HepG2 (cell line): Measurements from ENCODE around the gene SYS1. TPM values are rescaled to one million over a fixed set of nuclear protein-coding genes. Genes with fewer than 3 reads are reported as not detected.

Experiments
- MED8 ChIP-seq: sonication (generic); formaldehyde crosslinking; IDR thresholded peaks from 2 replicates; pipeline ENCODE4 v1.8.1; 2023; ENCODE audit warnings: mild to moderate bottlenecking, missing genetic modification reagents; ENCODE audit not compliant: insufficient replicate concordance
- NBN ChIP-seq: fragments of 450-650 bp; conservative IDR thresholded peaks from 2 replicates; pipeline ENCODE4 v1.6.1; 2017
- NR2F1 ChIP-seq, 2 experiments: fragments of 450-650 bp in 1 of 2; formaldehyde crosslinking in 1 of 2; IDR thresholded peaks; 2 replicates each; pipeline versions ENCODE4 v1.5.0 to v1.6.1; 2016 to 2020; ENCODE audit warnings: mild to moderate bottlenecking in 1 of 2, missing compliant biosample characterization in 1 of 2, missing genetic modification reagents in 1 of 2, moderate library complexity in 1 of 2
- PHF5A ChIP-seq: IDR thresholded peaks from one replicate; pipeline ENCODE4 v1.6.1; 2018; ENCODE audit warnings: low read depth, missing genetic modification reagents; ENCODE audit not compliant: unreplicated experiment
- REST ChIP-seq, 2 experiments: IDR thresholded peaks; 2 replicates each; pipeline ENCODE4 v1.6.1; 2011 to 2012; ENCODE audit warnings: low read length in 2 of 2, borderline replicate concordance in 1 of 2, low read depth in 1 of 2, mild to moderate bottlenecking in 1 of 2, moderate library complexity in 1 of 2
- SAFB2 ChIP-seq: sonication (generic); formaldehyde crosslinking; IDR thresholded peaks from 2 replicates; pipeline ENCODE4 v1.5.1; 2020; ENCODE audit warnings: missing genetic modification reagents, low read depth, mild to moderate bottlenecking, borderline replicate concordance
- SOX13 ChIP-seq, 3 experiments: fragments of 450-650 bp in 1 of 3; sonication (generic) in 1 of 3; formaldehyde crosslinking in 1 of 3; IDR thresholded peaks in 2 of 3; conservative IDR thresholded peaks in 1 of 3; 2 replicates each; pipeline versions ENCODE4 v1.5.0 to v1.6.1; 2016 to 2020; ENCODE audit warnings: antibody characterized with exemption in 1 of 3, mild to moderate bottlenecking in 1 of 3, missing compliant biosample characterization in 1 of 3, missing genetic modification reagents in 1 of 3, moderate library complexity in 1 of 3
- STAG1 ChIP-seq: sonication (generic); formaldehyde crosslinking; IDR thresholded peaks from 2 replicates; pipeline ENCODE4 v1.4.0; 2020; ENCODE audit warnings: missing genetic modification reagents
- TFDP1 ChIP-seq: IDR thresholded peaks from 2 replicates; pipeline ENCODE4 v1.6.1; 2016; ENCODE audit warnings: missing compliant biosample characterization, missing genetic modification reagents, borderline replicate concordance
- TFE3 ChIP-seq: IDR thresholded peaks from 2 replicates; pipeline ENCODE4 v1.6.1; 2016
- THAP7 ChIP-seq: sonication (generic); formaldehyde crosslinking; IDR thresholded peaks from 2 replicates; pipeline ENCODE4 v1.8.1; 2023; ENCODE audit warnings: mild to moderate bottlenecking, missing genetic modification reagents
- ZBTB39 ChIP-seq: sonication (generic); formaldehyde crosslinking; IDR thresholded peaks from 2 replicates; pipeline ENCODE4 v1.5.0; 2020; ENCODE audit warnings: missing genetic modification reagents
- ZMYM3 ChIP-seq: sonication (generic); formaldehyde crosslinking; IDR thresholded peaks from 2 replicates; pipeline ENCODE4 v1.5.1; 2020; ENCODE audit warnings: mild to moderate bottlenecking, missing genetic modification reagents
- ZNF629 ChIP-seq: sonication (generic); formaldehyde crosslinking; conservative IDR thresholded peaks from 2 replicates; pipeline ENCODE4 v1.5.0; 2020; ENCODE audit warnings: missing genetic modification reagents
- polyA plus RNA-seq, 8 experiments: library from polyadenylated mRNA; depleted of rRNA in 3 of 8; stranded (reverse) in 7 of 8; unstranded in 1 of 8; fragments of >200 nt; fragmentation: Illumina TruSeq in 4 of 8; extraction: Trizol in 4 of 8; gene quantifications; 2 replicates each; pipeline versions ENCODE4 v1.2.1 to v1.2.3, GENCODE V29; 2011 to 2016; ENCODE audit warnings: low read depth in 4 of 8, missing spikeins in 1 of 8, mixed read lengths in 1 of 8; ENCODE audit not compliant: insufficient read depth in 1 of 8
- total RNA-seq, 5 experiments: library from RNA; depleted of rRNA; stranded (reverse); fragments of >200 nt; fragmentation: Illumina TruSeq; extraction: Trizol; gene quantifications; 2 replicates each; pipeline ENCODE4 v1.2.3, GENCODE V29; 2016; ENCODE audit warnings: low read depth in 1 of 5
- TF ChIP-seq, protein P1 (sequence below): IDR thresholded peaks from 2 replicates; pipeline ENCODE4 v1.6.1; 2012; ENCODE audit warnings: inconsistent platforms

SYS1 gene
- total and polyA plus RNA-seq, 2 of the 13 experiments (the other 11 are each of a cell fraction or from before 2014, with no cell fraction given), result 38.3 to 65.6 TPM

- no peak for TF ChIP-seq THAP7
- TF ChIP-seq SAFB2 (CRISPR knock-in tag), result 0 out of 2 replicates have a peak, but pooled peaks have one; percentile 13
- no peak for TF ChIP-seq PHF5A
- 0 out of 2 replicates have a peak, but pooled peaks have one; percentile 1 for TF ChIP-seq ZBTB39 (CRISPR knock-in tag)
- no peak for TF ChIP-seq MED8 (CRISPR knock-in tag)
- no peak for TF ChIP-seq TFDP1 (CRISPR knock-in tag)
- TF ChIP-seq ZNF629 (CRISPR knock-in tag), result peak; percentile 6; the same call in 1 of the 2 replicates
- TF ChIP-seq STAG1 (CRISPR knock-in tag), result peak; percentile 34; the same call in 1 of the 2 replicates
- TF ChIP-seq ZMYM3, result no peak
- TF ChIP-seq NBN, result no peak
- TF ChIP-seq, protein P1, sequence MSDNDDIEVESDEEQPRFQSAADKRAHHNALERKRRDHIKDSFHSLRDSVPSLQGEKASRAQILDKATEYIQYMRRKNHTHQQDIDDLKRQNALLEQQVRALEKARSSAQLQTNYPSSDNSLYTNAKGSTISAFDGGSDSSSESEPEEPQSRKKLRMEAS, result peak; percentile 7; the same call in 1 of the 2 replicates
- TF ChIP-seq REST (IDR thresholded peaks at IDR 0.05; ENCODE audit: borderline replicate concordance in 1 of 2, low read depth in 1 of 2, low read length in 2 of 2), result no peak
- TF ChIP-seq TFE3 (CRISPR knock-in tag), result no peak
- peak in 1 of 2 experiments; percentile 7; a peak in 1 of 4 replicates for TF ChIP-seq NR2F1 (CRISPR knock-in tag; IDR thresholded peaks at IDR 0.05)
- TF ChIP-seq SOX13 (IDR thresholded peaks at IDR 0.05), result peak; percentile 42; the same call in 1 of the 2 replicates
- peak in 1 of 2 experiments; percentile 61; a peak in 2 of 4 replicates for TF ChIP-seq SOX13 (CRISPR knock-in tag; conservative IDR thresholded peaks at IDR 0.05 in 1 of 2, IDR thresholded peaks at IDR 0.05 in 1 of 2)
Measured at GRCh38 chr20:45336530-45337366, 26.2 kb upstream of the SYS1 start (continued).
